CD4-positive, alpha-beta T cell treated with Interleukin-4 for 4 hours (primary cell): ENCODE measurements around the gene VN1R5.
"Not testable (repeated sequence)": the region's sequence is repeated elsewhere in the genome, so short reads cannot be mapped to it uniquely, and the experiment has no call there.

Experiments
- DNase-seq: peaks from one replicate; pipeline ENCODE4 v3.0.0-alpha.2; 2020

VN1R5 gene

GRCh38 chr1:247255772-247256171, at the start of gene VN1R5:
VN1R5 (plus strand) TSS chr1:247256072.
- DNase-seq = not testable (repeated sequence)

GRCh38 chr1:247209396-247209795, 46.5 kb upstream of the VN1R5 start:
- DNase-seq = no peak

- DNase-seq = no peak
These were observed 45.9 kb upstream of the VN1R5 start for GRCh38 chr1:247210062-247210375.

GRCh38 chr1:247210376-247211117, 45.3 kb upstream of the VN1R5 start:
- peak; percentile 92 for DNase-seq

GRCh38 chr1:247211339-247211738, 44.5 kb upstream of the VN1R5 start:
- no peak for DNase-seq

- no peak for DNase-seq
These were observed 43.9 kb upstream of the VN1R5 start for GRCh38 chr1:247212012-247212411.

GRCh38 chr1:247212627-247213617, 43.0 kb upstream of the VN1R5 start:
- peak; percentile 27 for DNase-seq

- DNase-seq = no peak
These were observed 39.6 kb upstream of the VN1R5 start for GRCh38 chr1:247216261-247216660.

GRCh38 chr1:247218121-247218651, 37.7 kb upstream of the VN1R5 start:
- no peak for DNase-seq

GRCh38 chr1:247220280-247220679, 35.6 kb upstream of the VN1R5 start:
- not testable (repeated sequence) for DNase-seq

- DNase-seq = no peak
These were observed 33.0 kb upstream of the VN1R5 start for GRCh38 chr1:247222840-247223239.

- DNase-seq = no peak
These were observed 31.1 kb upstream of the VN1R5 start for GRCh38 chr1:247224822-247225221.

- DNase-seq = no peak
These were observed 27.7 kb upstream of the VN1R5 start for GRCh38 chr1:247228133-247228532.

- no peak for DNase-seq
These were observed 14.2 kb upstream of the VN1R5 start for GRCh38 chr1:247241691-247242090.

GRCh38 chr1:247243524-247244137, 12.2 kb upstream of the VN1R5 start:
- DNase-seq = no peak

GRCh38 chr1:247246325-247247115, 9.4 kb upstream of the VN1R5 start:
- DNase-seq = no peak

- no peak for DNase-seq
These were observed 8.3 kb upstream of the VN1R5 start for GRCh38 chr1:247247568-247247967.

GRCh38 chr1:247266053-247266452, 10.2 kb downstream of the VN1R5 start:
- no peak for DNase-seq

- no peak for DNase-seq
These were observed 12.6 kb downstream of the VN1R5 start for GRCh38 chr1:247268390-247269045.

- DNase-seq = no peak
These were observed 13.3 kb downstream of the VN1R5 start for GRCh38 chr1:247269133-247269532.

GRCh38 chr1:247270003-247270402, 14.1 kb downstream of the VN1R5 start:
- no peak for DNase-seq

GRCh38 chr1:247273013-247273412, 17.1 kb downstream of the VN1R5 start:
- DNase-seq = no peak
